Neural progenitor cell (in vitro differentiated cells): Measurements from ENCODE around the gene MAMSTR.

ENCODE experiments used
- CTCF ChIP-seq: fragments of 200-600 bp; sonication (generic); IDR thresholded peaks from 2 replicates; pipeline ENCODE4 v1.5.1; 2017; ENCODE audit warnings: antibody characterized with exemption, mild to moderate bottlenecking
- EZH2 ChIP-seq: fragments of 200-600 bp; sonication (generic); IDR thresholded peaks from 2 replicates; pipeline ENCODE4 v1.6.1; 2017; ENCODE audit warnings: antibody characterized with exemption, mild to moderate bottlenecking, moderate library complexity
- EZH2phosphoT487 ChIP-seq: fragments of 200-600 bp; sonication (generic); IDR thresholded peaks from 2 replicates; pipeline ENCODE4 v1.6.1; 2017; ENCODE audit warnings: antibody characterized with exemption

GRCh38 chr19:48665786-48666185, 53.7 kb downstream of the MAMSTR start:
- no peak for TF ChIP-seq EZH2
- TF ChIP-seq CTCF = no peak
- no peak for TF ChIP-seq EZH2phosphoT487
